ENCODE data around the gene DESI1. TPM values are rescaled to one million over a fixed set of nuclear protein-coding genes. Genes with fewer than 3 reads are reported as not detected.

DESI1 gene
- total and polyA plus RNA-seq, 2 of the 13 experiments (the other 11 are each of a cell fraction or from before 2014, with no cell fraction given) = 21.6 to 29.2 TPM

DNA sequence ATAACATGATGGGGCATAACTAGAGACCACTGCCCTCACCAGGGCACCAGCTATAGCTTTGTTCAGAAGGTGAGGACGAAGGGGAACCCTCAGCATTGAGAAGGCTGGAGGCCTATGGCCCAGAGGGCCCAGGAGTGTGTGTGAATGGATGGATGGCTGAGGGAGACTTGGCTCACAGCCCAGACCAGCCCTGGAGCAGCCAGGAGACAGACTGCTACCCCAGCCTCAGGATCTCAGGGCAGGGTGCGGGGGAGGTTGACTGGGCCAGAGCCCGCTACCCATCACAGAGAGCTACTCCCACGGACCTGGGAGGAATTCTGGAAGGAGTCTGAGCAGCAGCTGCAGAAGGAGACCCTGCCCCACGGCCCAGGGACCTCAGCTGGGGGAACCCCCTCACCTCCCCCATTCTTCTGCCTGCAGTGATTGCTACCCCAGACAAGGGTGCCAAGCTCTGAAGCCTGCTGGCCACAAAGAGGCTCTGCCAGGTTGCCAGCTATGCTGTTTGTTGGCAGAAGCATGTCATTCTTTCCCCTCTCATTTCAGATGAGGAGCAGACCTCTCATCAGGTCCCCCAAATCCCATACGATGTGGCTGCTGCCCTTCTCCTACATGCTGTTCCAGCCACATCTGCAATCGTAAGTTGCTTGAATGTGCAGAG is 65.4 kb downstream of the DESI1 start:
- Histone ChIP-seq H3K27me3 (ENCODE audit: control insufficient read depth in 1 of 2, insufficient read depth in 2 of 2, low read length in 2 of 2) (peaks cover 0 to 3% of the 10 kb centered on the region in 2 experiments; a peak in 3 of 5 replicates), H3K9me3 (ENCODE audit: low read length) (no peaks in the 10 kb centered on the region), H3K79me2 (ENCODE audit: insufficient read depth, low read length) (no peaks in the 10 kb centered on the region), H3K36me3 (replicated peaks in 1 of 2; ENCODE audit: control insufficient read depth in 1 of 2, insufficient read depth in 2 of 2, low read length in 2 of 2) (no peaks in the 10 kb centered on the region), H2AFZ (ENCODE audit: low read length) (no peak overlapping the region), H3K4me1 (ENCODE audit: insufficient read depth, low read length) (peaks cover 89% of the 10 kb centered on the region), H3K27ac (ENCODE audit: extremely low read length, insufficient read depth, low read length) (no peak overlapping the region), H3K4me2 (ENCODE audit: low read depth, low read length) (no peak overlapping the region), H3K9ac (ENCODE audit: insufficient read depth, low read depth, low read length) (no peak overlapping the region), H4K20me1 (ENCODE audit: insufficient read depth, low read length) (no peaks in the 10 kb centered on the region), H3K4me3 (replicated peaks in 1 of 3; ENCODE audit: insufficient read depth in 1 of 3, low read depth in 2 of 3, low read length in 3 of 3) (no peak overlapping the region)
- ChIA-PET CTCF (ENCODE audit: low intra/inter-chr PET ratio, low total read pairs) (interaction anchor here (0.5 kb wide), 1 partner anchor 49 kb away, joined by 3 read pairs; no protein-coding TSS in a partner anchor), POLR2A (interaction anchor here (0.5 to 2.2 kb wide), 4 partner anchors 10 to 163 kb away, joined by 3 to 5 read pairs (median 4); partner anchors contain the start of genes PMM1 and POLR3H)
- FAIRE-seq = no peak
- intact Hi-C loops (cut with micrococcal nuclease; ENCODE audit: unreplicated experiment) = no loop called here
- no TSS peak for BruUV-seq (replicated peaks)
- in situ Hi-C loops (cut with HindIII; ENCODE audit: extremely low pct_ligation_motif_present, low pct_unique_long_range_greater_than_20kb) = no loop called here
- 41% methylated on average over 5 of the region's 7 CpGs for WGBS (ENCODE audit: low lambda C conversion rate)
- no peak for TF ChIP-seq ZNF501 (CRISPR knock-in tag; IDR thresholded peaks at IDR 0.05)
- TF ChIP-seq, protein P1, sequence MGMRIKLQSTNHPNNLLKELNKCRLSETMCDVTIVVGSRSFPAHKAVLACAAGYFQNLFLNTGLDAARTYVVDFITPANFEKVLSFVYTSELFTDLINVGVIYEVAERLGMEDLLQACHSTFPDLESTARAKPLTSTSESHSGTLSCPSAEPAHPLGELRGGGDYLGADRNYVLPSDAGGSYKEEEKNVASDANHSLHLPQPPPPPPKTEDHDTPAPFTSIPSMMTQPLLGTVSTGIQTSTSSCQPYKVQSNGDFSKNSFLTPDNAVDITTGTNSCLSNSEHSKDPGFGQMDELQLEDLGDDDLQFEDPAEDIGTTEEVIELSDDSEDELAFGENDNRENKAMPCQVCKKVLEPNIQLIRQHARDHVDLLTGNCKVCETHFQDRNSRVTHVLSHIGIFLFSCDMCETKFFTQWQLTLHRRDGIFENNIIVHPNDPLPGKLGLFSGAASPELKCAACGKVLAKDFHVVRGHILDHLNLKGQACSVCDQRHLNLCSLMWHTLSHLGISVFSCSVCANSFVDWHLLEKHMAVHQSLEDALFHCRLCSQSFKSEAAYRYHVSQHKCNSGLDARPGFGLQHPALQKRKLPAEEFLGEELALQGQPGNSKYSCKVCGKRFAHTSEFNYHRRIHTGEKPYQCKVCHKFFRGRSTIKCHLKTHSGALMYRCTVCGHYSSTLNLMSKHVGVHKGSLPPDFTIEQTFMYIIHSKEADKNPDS (CRISPR knock-in tag; IDR thresholded peaks at IDR 0.05) = no peak
- TF ChIP-seq, protein P2, sequence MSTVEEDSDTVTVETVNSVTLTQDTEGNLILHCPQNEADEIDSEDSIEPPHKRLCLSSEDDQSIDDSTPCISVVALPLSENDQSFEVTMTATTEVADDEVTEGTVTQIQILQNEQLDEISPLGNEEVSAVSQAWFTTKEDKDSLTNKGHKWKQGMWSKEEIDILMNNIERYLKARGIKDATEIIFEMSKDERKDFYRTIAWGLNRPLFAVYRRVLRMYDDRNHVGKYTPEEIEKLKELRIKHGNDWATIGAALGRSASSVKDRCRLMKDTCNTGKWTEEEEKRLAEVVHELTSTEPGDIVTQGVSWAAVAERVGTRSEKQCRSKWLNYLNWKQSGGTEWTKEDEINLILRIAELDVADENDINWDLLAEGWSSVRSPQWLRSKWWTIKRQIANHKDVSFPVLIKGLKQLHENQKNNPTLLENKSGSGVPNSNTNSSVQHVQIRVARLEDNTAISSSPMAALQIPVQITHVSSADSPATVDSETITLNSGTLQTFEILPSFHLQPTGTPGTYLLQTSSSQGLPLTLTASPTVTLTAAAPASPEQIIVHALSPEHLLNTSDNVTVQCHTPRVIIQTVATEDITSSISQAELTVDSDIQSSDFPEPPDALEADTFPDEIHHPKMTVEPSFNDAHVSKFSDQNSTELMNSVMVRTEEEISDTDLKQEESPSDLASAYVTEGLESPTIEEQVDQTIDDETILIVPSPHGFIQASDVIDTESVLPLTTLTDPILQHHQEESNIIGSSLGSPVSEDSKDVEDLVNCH (CRISPR knock-in tag; IDR thresholded peaks at IDR 0.05) = no peak
- no peak for TF ChIP-seq BRD4 (CRISPR knock-in tag; IDR thresholded peaks at IDR 0.05)
- no peak for TF ChIP-seq ZEB1 (IDR thresholded peaks at IDR 0.05; ENCODE audit: insufficient replicate concordance, low read depth)
- TF ChIP-seq, protein P3, sequence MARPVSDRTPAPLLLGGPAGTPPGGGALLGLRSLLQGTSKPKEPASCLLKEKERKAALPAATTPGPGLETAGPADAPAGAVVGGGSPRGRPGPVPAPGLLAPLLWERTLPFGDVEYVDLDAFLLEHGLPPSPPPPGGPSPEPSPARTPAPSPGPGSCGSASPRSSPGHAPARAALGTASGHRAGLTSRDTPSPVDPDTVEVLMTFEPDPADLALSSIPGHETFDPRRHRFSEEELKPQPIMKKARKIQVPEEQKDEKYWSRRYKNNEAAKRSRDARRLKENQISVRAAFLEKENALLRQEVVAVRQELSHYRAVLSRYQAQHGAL (CRISPR knock-in tag; IDR thresholded peaks at IDR 0.05; ENCODE audit: not compliant biosample characterization) = no peak
- DNase-seq (ENCODE audit: low spot score) = no peak
- ATAC-seq = no peak; the same call in 2 of the 3 replicates

Measured in HepG2 (cell line).